ENCODE measurements around the gene MACROD2. TPM values are rescaled to one million over a fixed set of nuclear protein-coding genes. Genes with fewer than 3 reads are reported as not detected.
"Not testable (repeated sequence)": the region's sequence is repeated elsewhere in the genome, so short reads cannot be mapped to it uniquely, and the experiment has no call there.

MACROD2 gene
- total RNA-seq, 6 experiments from 2014 or later: 0.05 to 0.57 (median 0.11) TPM; not detected in 1

- Mint-ChIP-seq H3K4me3 (no peak overlapping the region), H3K4me1 (ENCODE audit: low read depth) (no peaks in the 10 kb centered on the region), H3K27me3 (ENCODE audit: insufficient read depth) (no peaks in the 10 kb centered on the region; the same call in 1 of the 2 replicates), H3K9me3 (peaks cover 10% of the 10 kb centered on the region; the same call in 1 of the 2 replicates), H3K36me3 (ENCODE audit: low read depth) (no peaks in the 10 kb centered on the region), H3K27ac (no peak overlapping the region)
- DNase-seq: peak; percentile 7
- TF ChIP-seq CTCF (IDR thresholded peaks at IDR 0.05): no peak
These were observed 250.2 kb downstream of the MACROD2 start for GRCh38 chr20:14245368-14245970.

GRCh38 chr20:14259689-14260088, 264.4 kb downstream of the MACROD2 start:
- DNase-seq: no peak

GRCh38 chr20:14260367-14260766, 265.1 kb downstream of the MACROD2 start:
- peaks cover 21% of the 10 kb centered on the region for H3K9me3 Mint-ChIP-seq
- TF ChIP-seq CTCF (IDR thresholded peaks at IDR 0.05): no peak
- DNase-seq: no peak
- no peak overlapping the region for H3K4me3 Mint-ChIP-seq
- no peaks in the 10 kb centered on the region for H3K27me3 Mint-ChIP-seq (ENCODE audit: insufficient read depth)
- no peak overlapping the region for H3K27ac Mint-ChIP-seq
- H3K4me1 Mint-ChIP-seq (ENCODE audit: low read depth): no peaks in the 10 kb centered on the region; the same call in 1 of the 2 replicates
- no peaks in the 10 kb centered on the region for H3K36me3 Mint-ChIP-seq (ENCODE audit: low read depth)

More at GRCh38 chr20:14259689-14260088, 264.4 kb downstream of the MACROD2 start:
- Mint-ChIP-seq H3K4me1 (ENCODE audit: low read depth) (no peaks in the 10 kb centered on the region; the same call in 1 of the 2 replicates), H3K27me3 (ENCODE audit: insufficient read depth) (no peaks in the 10 kb centered on the region), H3K9me3 (peaks cover 27% of the 10 kb centered on the region), H3K36me3 (ENCODE audit: low read depth) (no peaks in the 10 kb centered on the region), H3K27ac (no peak overlapping the region), H3K4me3 (no peak overlapping the region)
- TF ChIP-seq CTCF (IDR thresholded peaks at IDR 0.05): no peak

GRCh38 chr20:14264869-14265268, 269.6 kb downstream of the MACROD2 start:
- peaks cover 8% of the 10 kb centered on the region for H3K9me3 Mint-ChIP-seq
- no peaks in the 10 kb centered on the region; the same call in 1 of the 2 replicates for H3K4me1 Mint-ChIP-seq (ENCODE audit: low read depth)
- H3K27ac Mint-ChIP-seq: no peak overlapping the region
- H3K4me3 Mint-ChIP-seq: no peak overlapping the region
- no peaks in the 10 kb centered on the region for H3K36me3 Mint-ChIP-seq (ENCODE audit: low read depth)
- peak; percentile 60; the same call in 1 of the 2 replicates for TF ChIP-seq CTCF (IDR thresholded peaks at IDR 0.05)
- no peaks in the 10 kb centered on the region for H3K27me3 Mint-ChIP-seq (ENCODE audit: insufficient read depth)
- peak; percentile 13 for DNase-seq

- Mint-ChIP-seq H3K4me1 (ENCODE audit: low read depth) (no peaks in the 10 kb centered on the region), H3K4me3 (no peak overlapping the region), H3K27ac (no peak overlapping the region), H3K36me3 (ENCODE audit: low read depth) (no peaks in the 10 kb centered on the region), H3K27me3 (ENCODE audit: insufficient read depth) (no peaks in the 10 kb centered on the region), H3K9me3 (peaks cover 16% of the 10 kb centered on the region)
- no peak for TF ChIP-seq CTCF (IDR thresholded peaks at IDR 0.05)
- DNase-seq: no peak
These were observed 270.9 kb downstream of the MACROD2 start for GRCh38 chr20:14266246-14266645.

- not testable (repeated sequence) for DNase-seq; H3K27me3 Mint-ChIP-seq (ENCODE audit: insufficient read depth); H3K27ac Mint-ChIP-seq; H3K36me3 Mint-ChIP-seq (ENCODE audit: low read depth); H3K4me1 Mint-ChIP-seq (ENCODE audit: low read depth); H3K4me3 Mint-ChIP-seq
- peaks cover 12% of the 10 kb centered on the region for H3K9me3 Mint-ChIP-seq
These were observed 275.4 kb downstream of the MACROD2 start for GRCh38 chr20:14270751-14271150.
